K562 (cell line): ENCODE data around the gene YKT6. TPM values are rescaled to one million over a fixed set of nuclear protein-coding genes. Genes with fewer than 3 reads are reported as not detected.

Experiments
- ATAC-seq: fragments of 200-7000 bp; cut with Tn5 transposase; 3 replicates; pipeline ENCODE4 v1.9.1; 2020; ENCODE audit warnings: moderate library complexity
- BruUV-seq: library from RNA; stranded (reverse); fragments of 400-500 nt; replicated peaks from 2 replicates; lab custom pipeline; 2021; lab: Mats Ljungman, UMichigan
- CTCF ChIA-PET: fragments of 300-600 bp; formaldehyde crosslinking; extraction: SDS; loops from one replicate; lab custom pipeline; 2021; ENCODE audit warnings: low intra/inter-chr PET ratio; lab: Yijun Ruan, JAX
- POLR2A ChIA-PET: fragments of 300-600, 350-650 bp; sonication (Branson Sonifier 250); formaldehyde crosslinking; extraction: SDS; loops from one replicate; lab custom pipeline; 2021; ENCODE audit warnings: antibody characterized with exemption, inconsistent platforms; lab: Yijun Ruan, JAX
- DNase-seq, 4 experiments: peaks; one replicate each; pipeline versions ENCODE4 v3.0.0 to v3.0.0-alpha.2; 2011 to 2018; ENCODE audit warnings: low spot score in 3 of 4, mixed read lengths in 3 of 4; ENCODE audit errors: extremely low read depth in 1 of 4
- FAIRE-seq: peaks from 2 replicates; lab custom pipeline; 2011; peaks lifted over from hg19 to GRCh38; lab: Jason Lieb, UNC
- H2AFZ ChIP-seq: 2 replicates; pipeline ENCODE4 v1.6.0; 2011; ENCODE audit warnings: low read depth, low read length, control low read depth, inconsistent platforms
- H3K27ac ChIP-seq: fragments of 200-600 bp; 3 replicates; pipeline ENCODE4 v1.8.0; 2011; ENCODE audit warnings: low read depth, mild to moderate bottlenecking, control low read depth, inconsistent platforms, low read length, moderate library complexity, mixed read lengths; ENCODE audit errors: extremely low read depth
- H3K27me3 ChIP-seq, 2 experiments: fragments of 300-600 bp in 1 of 2; 2 replicates in 1 of 2; 3 replicates in 1 of 2; pipeline versions ENCODE4 v1.6.0 to v1.8.0; 2011; ENCODE audit warnings: inconsistent platforms in 2 of 2, low read length in 2 of 2, mild to moderate bottlenecking in 1 of 2, mixed read lengths in 1 of 2, moderate library complexity in 1 of 2; ENCODE audit not compliant: control insufficient read depth in 2 of 2, insufficient read depth in 2 of 2
- H3K36me3 ChIP-seq: fragments of 300-600 bp; 3 replicates; pipeline ENCODE4 v1.8.0; 2011; ENCODE audit warnings: mild to moderate bottlenecking, low read length, inconsistent platforms; ENCODE audit not compliant: control insufficient read depth, insufficient read depth
- H3K4me1 ChIP-seq, 2 experiments: fragments of 200-600 bp in 1 of 2; replicated peaks in 1 of 2; 2 replicates in 1 of 2; 3 replicates in 1 of 2; pipeline versions ENCODE4 v1.5.1 to v1.8.0; 2011; ENCODE audit warnings: inconsistent platforms in 2 of 2, low read length in 2 of 2, mild to moderate bottlenecking in 1 of 2, mixed read lengths in 1 of 2, moderate library complexity in 1 of 2; ENCODE audit not compliant: control insufficient read depth in 2 of 2, insufficient read depth in 2 of 2
- H3K4me2 ChIP-seq: 2 replicates; pipeline ENCODE4 v1.6.1; 2011; ENCODE audit warnings: low read length, control low read depth, inconsistent platforms, mixed read lengths; ENCODE audit not compliant: insufficient read depth
- H3K4me3 ChIP-seq: fragments of 200-600 bp; sonication (generic), shearing (Covaris generic); 2 replicates; pipeline ENCODE4 v1.5.1; 2016; ENCODE audit warnings: control low read depth, inconsistent platforms
- H3K79me2 ChIP-seq: fragments of 200-600 bp; 3 replicates; pipeline ENCODE4 v1.8.0; 2011; ENCODE audit warnings: low read length, inconsistent platforms; ENCODE audit not compliant: control insufficient read depth, insufficient read depth
- H3K9ac ChIP-seq, 2 experiments: 2 replicates each; pipeline versions ENCODE4 v1.6.0 to v1.6.1; 2011; ENCODE audit warnings: low read depth in 2 of 2, low read length in 2 of 2, control low read depth in 1 of 2, inconsistent platforms in 1 of 2, mild to moderate bottlenecking in 1 of 2, mixed read lengths in 1 of 2; ENCODE audit not compliant: insufficient read depth in 1 of 2
- H3K9me1 ChIP-seq: one replicate; pipeline ENCODE4 v1.6.0; 2011; ENCODE audit warnings: inconsistent platforms, mild to moderate bottlenecking, low read length, moderate library complexity; ENCODE audit not compliant: control insufficient read depth, insufficient read depth
- H3K9me3 ChIP-seq: replicated peaks from 2 replicates; pipeline ENCODE4 v1.5.1; 2011; ENCODE audit warnings: low read depth, low read length, inconsistent platforms; ENCODE audit not compliant: control insufficient read depth, insufficient read depth
- H4K20me1 ChIP-seq: replicated peaks from 2 replicates; pipeline ENCODE4 v1.6.1; 2011; ENCODE audit warnings: low read length, inconsistent platforms, mixed read lengths; ENCODE audit not compliant: control insufficient read depth, insufficient read depth
- HMGN3 ChIP-seq: IDR thresholded peaks from 2 replicates; pipeline ENCODE4 v1.6.1; 2011; ENCODE audit warnings: borderline replicate concordance, low read depth, mild to moderate bottlenecking, mixed read lengths, low read length; ENCODE audit not compliant: insufficient read length; ENCODE audit errors: extremely low read depth
- MAFG ChIP-seq: fragments of 450-650 bp; conservative IDR thresholded peaks from 2 replicates; pipeline ENCODE4 v1.6.1; 2016; ENCODE audit warnings: missing genetic modification characterization, missing compliant biosample characterization
- PHF21A ChIP-seq: fragments of 450-650 bp; IDR thresholded peaks from 2 replicates; pipeline ENCODE4 v1.6.1; 2017; ENCODE audit warnings: low read depth, borderline replicate concordance
- RBM17 ChIP-seq: fragments of 200-400 bp; formaldehyde crosslinking; IDR thresholded peaks from 2 replicates; pipeline ENCODE4 v1.6.1; 2017; ENCODE audit warnings: low read depth, mild to moderate bottlenecking, low read length, borderline replicate concordance
- TAF15 ChIP-seq: fragments of 200-400 bp; formaldehyde crosslinking; IDR thresholded peaks from 2 replicates; pipeline ENCODE4 v1.6.1; 2017; ENCODE audit warnings: mild to moderate bottlenecking, low read depth, low read length, moderate library complexity
- TEAD4 ChIP-seq, 2 experiments: sonication (generic) in 1 of 2; formaldehyde crosslinking in 1 of 2; IDR thresholded peaks; 2 replicates each; pipeline versions ENCODE4 v1.6.1 to v1.8.0; 2012 to 2022; ENCODE audit warnings: borderline replicate concordance in 1 of 2, inconsistent platforms in 1 of 2, low read length in 1 of 2, mild to moderate bottlenecking in 1 of 2, missing genetic modification reagents in 1 of 2
- TOE1 ChIP-seq, 2 experiments: fragments of 450-650 bp in 1 of 2; sonication (generic) in 1 of 2; formaldehyde crosslinking in 1 of 2; IDR thresholded peaks; 2 replicates each; pipeline versions ENCODE4 v1.7.1 to v1.8.0; 2016 to 2022; ENCODE audit warnings: borderline replicate concordance in 2 of 2, mild to moderate bottlenecking in 2 of 2, antibody characterized with exemption in 1 of 2, inconsistent platforms in 1 of 2, low read depth in 1 of 2, missing genetic modification reagents in 1 of 2, moderate library complexity in 1 of 2
- ZKSCAN3 ChIP-seq: fragments of 250-450 bp; sonication (Bioruptor Pico); IDR thresholded peaks from 2 replicates; pipeline ENCODE4 v1.4.0; 2020
- ZNF184 ChIP-seq: sonication (generic); formaldehyde crosslinking; IDR thresholded peaks from 2 replicates; pipeline ENCODE4 v1.5.0; 2020; ENCODE audit warnings: missing genetic modification reagents
- ZNF512 ChIP-seq: IDR thresholded peaks from 2 replicates; pipeline ENCODE4 v1.6.1; 2016; ENCODE audit warnings: missing genetic modification characterization, missing compliant biosample characterization
- WGBS: fragments of 100-300 bp; shearing (Covaris generic); methylation state at CpG from one replicate; pipeline ENCODE4 v1.1.6; 2016; ENCODE audit warnings: low coverage, mixed read lengths; ENCODE audit not compliant: insufficient coverage; ENCODE audit errors: missing lambda C conversion rate; 5-methylcytosine and 5-hydroxymethylcytosine counted together
- in situ Hi-C: fragments of 300-500 bp; cut with MboI; formaldehyde crosslinking; loops from 4 replicates; pipeline ENCODE4 v1.15.0; 2018; ENCODE audit warnings: inconsistent platforms, mixed read lengths
- intact Hi-C: fragments of 100-400 bp; cut with micrococcal nuclease; formaldehyde crosslinking; loops from 2 replicates; pipeline ENCODE4 v1.14.2; 2022
- polyA plus RNA-seq, 8 experiments: library from polyadenylated mRNA; depleted of rRNA in 4 of 8; stranded (reverse) in 5 of 8; unstranded in 3 of 8; fragments of >200 nt; fragmentation: Nextera tagmentation in 2 of 8; fragmentation: Illumina TruSeq in 1 of 8; extraction: Ambion mirVana in 2 of 8; extraction: Trizol in 1 of 8; gene quantifications; 2 replicates each; pipeline versions ENCODE4 v1.2.1 to v1.2.3, GENCODE V29; 2011 to 2014; ENCODE audit warnings: inconsistent platforms in 1 of 8, missing spikeins in 1 of 8
- total RNA-seq, 7 experiments: library from RNA; depleted of rRNA in 6 of 7; stranded (reverse); fragments of >200 nt in 6 of 7; fragmentation: Illumina TruSeq in 2 of 7; extraction: Trizol in 2 of 7; gene quantifications; 2 replicates each; pipeline versions ENCODE4 v1.2.1 to v1.2.3, GENCODE V29; 2011 to 2021; ENCODE audit warnings: low replicate concordance in 1 of 7

YKT6 gene
- total and polyA plus RNA-seq, 9 of the 15 experiments (the other 6 are each of a cell fraction or from before 2014, with no cell fraction given): 1.6 to 90.6 (median 75.1) TPM

- Histone ChIP-seq H3K27me3 (0 out of 5 replicates have a peak, but pooled peaks cover 0 to 2% of the 10 kb centered on the region in 2 experiments), H3K4me3 (no peak overlapping the region), H3K9me3 (no peaks in the 10 kb centered on the region), H3K4me1 (peaks cover 0 to 7% of the 10 kb centered on the region in 2 experiments; a peak in 2 of 5 replicates), H2AFZ (no peak overlapping the region), H3K79me2 (no peaks in the 10 kb centered on the region), H3K27ac (no peak overlapping the region), H3K9me1 (no peaks in the 10 kb centered on the region), H3K4me2 (no peak overlapping the region), H4K20me1 (no peaks in the 10 kb centered on the region), H3K9ac (no peak overlapping the region), H3K36me3 (no peaks in the 10 kb centered on the region)
- intact Hi-C loops (loop anchor here (5.0 kb wide), 1 partner anchor 47 kb away; no protein-coding TSS in a partner anchor), in situ Hi-C loops (no loop called here)
- no peak for TF ChIP-seq HMGN3
- TF ChIP-seq ZNF184: no peak
- no peak for TF ChIP-seq PHF21A
- no peak for TF ChIP-seq MAFG (tag)
- TF ChIP-seq TEAD4 (IDR thresholded peaks at IDR 0.05; ENCODE audit: low read length): no peak
- no peak for TF ChIP-seq TEAD4 (CRISPR knock-in tag; IDR thresholded peaks at IDR 0.05; ENCODE audit: borderline replicate concordance)
- no peak for TF ChIP-seq TOE1 (IDR thresholded peaks at IDR 0.05; ENCODE audit: borderline replicate concordance)
- no peak for TF ChIP-seq TOE1 (CRISPR knock-in tag; IDR thresholded peaks at IDR 0.05; ENCODE audit: borderline replicate concordance, low read depth)
- TF ChIP-seq RBM17: no peak
- TF ChIP-seq ZKSCAN3 (CRISPR knock-in tag): no peak
- no peak for TF ChIP-seq TAF15
- TF ChIP-seq ZNF512 (tag): no peak
- CTCF ChIA-PET: no interaction called here
- no peak for FAIRE-seq
- no peak for DNase-seq
- no peak for ATAC-seq
- TSS peak; percentile 89 for BruUV-seq
- 33% methylated on average over 3 of the region's 3 CpGs for WGBS
- POLR2A ChIA-PET: interaction anchor here (0.6 to 1.1 kb wide), 2 partner anchors 11 to 20 kb away, joined by 3 to 4 read pairs; no protein-coding TSS in a partner anchor
These were observed 6.1 kb upstream of the YKT6 start for GRCh38 chr7:44194562-44195145.
